H1 (cell line): ENCODE measurements around the gene MARCHF10.

Experiments used
- CHD2 ChIP-seq: IDR thresholded peaks from 2 replicates; pipeline ENCODE4 v1.6.1; 2012; ENCODE audit warnings: low read length, improper control_type of control experiment
- CREB1 ChIP-seq: IDR thresholded peaks from 2 replicates; pipeline ENCODE4 v1.6.1; 2012; ENCODE audit warnings: inconsistent platforms
- CTCF ChIP-seq, 3 experiments: IDR thresholded peaks; 1 replicate in 2 of 3; 2 replicates in 1 of 3; pipeline versions ENCODE4 v1.5.1 to v1.6.1; 2011; ENCODE audit warnings: low read length in 3 of 3, mild to moderate bottlenecking in 3 of 3, inconsistent platforms in 2 of 3, low read depth in 1 of 3, moderate library complexity in 1 of 3; ENCODE audit not compliant: insufficient read depth in 1 of 3; ENCODE audit errors: control extremely low read depth in 1 of 3
- JUN ChIP-seq: IDR thresholded peaks from 2 replicates; pipeline ENCODE4 v1.6.1; 2011; ENCODE audit warnings: low read depth, mild to moderate bottlenecking, improper control_type of control experiment, low read length
- NANOG ChIP-seq: IDR thresholded peaks from 2 replicates; pipeline ENCODE4 v1.6.1; 2011; ENCODE audit warnings: low read length, low read depth, mild to moderate bottlenecking, inconsistent platforms; ENCODE audit not compliant: insufficient read depth, poor library complexity, severe bottlenecking
- PHF8 ChIP-seq: fragments of 200-600 bp; sonication (generic); conservative IDR thresholded peaks from 2 replicates; pipeline ENCODE4 v1.7.1; 2012; ENCODE audit warnings: low read depth, mild to moderate bottlenecking, inconsistent platforms, low read length, moderate library complexity
- POLR2A ChIP-seq, 2 experiments: IDR thresholded peaks; 1 replicate in 1 of 2; 2 replicates in 1 of 2; pipeline ENCODE4 v1.6.1; 2011; ENCODE audit warnings: low read depth in 2 of 2, low read length in 2 of 2, mild to moderate bottlenecking in 2 of 2; ENCODE audit errors: control extremely low read depth in 1 of 2
- POLR2AphosphoS5 ChIP-seq: IDR thresholded peaks from 2 replicates; pipeline ENCODE4 v1.6.1; 2011; ENCODE audit warnings: low read depth, low read length
- RBBP5 ChIP-seq: IDR thresholded peaks from 2 replicates; pipeline ENCODE4 v1.7.1; 2012; ENCODE audit warnings: low read depth, mild to moderate bottlenecking, inconsistent platforms, low read length, moderate library complexity, borderline replicate concordance
- SAP30 ChIP-seq: fragments of 300-600 bp; sonication (generic); IDR thresholded peaks from 2 replicates; pipeline ENCODE4 v1.7.1; 2012; ENCODE audit warnings: low read length, moderate library complexity, mild to moderate bottlenecking, inconsistent platforms; ENCODE audit not compliant: insufficient read depth, insufficient replicate concordance
- SRF ChIP-seq: IDR thresholded peaks from 2 replicates; pipeline ENCODE4 v1.6.1; 2011; ENCODE audit warnings: mild to moderate bottlenecking, low read depth, low read length, moderate library complexity
- TAF1 ChIP-seq: IDR thresholded peaks from 2 replicates; pipeline ENCODE4 v1.6.1; 2011; ENCODE audit warnings: mild to moderate bottlenecking, low read depth, low read length
- TAF7 ChIP-seq: optimal IDR thresholded peaks from 2 replicates; pipeline ENCODE3; 2011; ENCODE audit warnings: low read depth, mild to moderate bottlenecking, inconsistent platforms, low read length, moderate library complexity, borderline replicate concordance
- TEAD4 ChIP-seq: IDR thresholded peaks from 2 replicates; pipeline ENCODE4 v1.6.1; 2012; ENCODE audit warnings: low read depth, low read length, inconsistent platforms, mixed read lengths

GRCh38 chr17:62826956-62827355 is 18.8 kb upstream of the MARCHF10 start:
- TF ChIP-seq CTCF (IDR thresholded peaks at IDR 0.05; ENCODE audit: control extremely low read depth in 1 of 3, insufficient read depth in 1 of 3, low read depth in 1 of 3, low read length in 3 of 3) (no peak), RBBP5 (no peak), CREB1 (no peak), POLR2A (IDR thresholded peaks at IDR 0.05; ENCODE audit: control extremely low read depth in 1 of 2, low read depth in 2 of 2, low read length in 2 of 2) (no peak), JUN (no peak), TAF1 (no peak), CHD2 (no peak), TEAD4 (no peak), SRF (no peak), POLR2AphosphoS5 (no peak), NANOG (no peak), PHF8 (no peak), SAP30 (no peak), TAF7 (no peak)
